ENCODE measurements around the gene ACOT7.

DNA sequence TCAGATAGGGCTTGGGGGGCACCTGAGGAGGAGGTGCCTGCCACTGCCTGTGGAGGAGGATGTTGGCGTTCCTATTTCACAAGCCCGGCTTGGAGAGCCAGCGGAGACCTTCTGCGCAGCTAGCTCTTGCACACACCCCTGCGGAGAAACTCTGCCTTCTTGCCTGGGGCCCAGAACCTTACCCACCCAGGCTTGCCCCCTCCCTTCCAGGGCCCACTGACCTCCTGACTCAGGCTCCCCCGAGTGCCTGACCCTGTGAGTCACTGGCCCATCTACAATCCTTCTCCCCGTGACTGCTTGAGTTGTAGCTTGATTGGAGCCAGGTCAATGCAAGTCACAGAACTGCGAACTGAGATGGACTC lies 22.7 kb upstream of the ACOT7 start:
- no peak for TF ChIP-seq ZNF792 (CRISPR knock-in tag; IDR thresholded peaks at IDR 0.05)
- no peak for TF ChIP-seq FOXP1 (IDR thresholded peaks at IDR 0.05)
- TF ChIP-seq FOXP1 (CRISPR knock-in tag; IDR thresholded peaks at IDR 0.05): no peak
- TF ChIP-seq, protein P1, sequence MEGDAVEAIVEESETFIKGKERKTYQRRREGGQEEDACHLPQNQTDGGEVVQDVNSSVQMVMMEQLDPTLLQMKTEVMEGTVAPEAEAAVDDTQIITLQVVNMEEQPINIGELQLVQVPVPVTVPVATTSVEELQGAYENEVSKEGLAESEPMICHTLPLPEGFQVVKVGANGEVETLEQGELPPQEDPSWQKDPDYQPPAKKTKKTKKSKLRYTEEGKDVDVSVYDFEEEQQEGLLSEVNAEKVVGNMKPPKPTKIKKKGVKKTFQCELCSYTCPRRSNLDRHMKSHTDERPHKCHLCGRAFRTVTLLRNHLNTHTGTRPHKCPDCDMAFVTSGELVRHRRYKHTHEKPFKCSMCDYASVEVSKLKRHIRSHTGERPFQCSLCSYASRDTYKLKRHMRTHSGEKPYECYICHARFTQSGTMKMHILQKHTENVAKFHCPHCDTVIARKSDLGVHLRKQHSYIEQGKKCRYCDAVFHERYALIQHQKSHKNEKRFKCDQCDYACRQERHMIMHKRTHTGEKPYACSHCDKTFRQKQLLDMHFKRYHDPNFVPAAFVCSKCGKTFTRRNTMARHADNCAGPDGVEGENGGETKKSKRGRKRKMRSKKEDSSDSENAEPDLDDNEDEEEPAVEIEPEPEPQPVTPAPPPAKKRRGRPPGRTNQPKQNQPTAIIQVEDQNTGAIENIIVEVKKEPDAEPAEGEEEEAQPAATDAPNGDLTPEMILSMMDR (CRISPR knock-in tag; IDR thresholded peaks at IDR 0.05): no peak
- no peak for TF ChIP-seq TBL1XR1 (IDR thresholded peaks at IDR 0.05; ENCODE audit: borderline replicate concordance, low read length, partially characterized antibody)
- TF ChIP-seq TIGD3 (CRISPR knock-in tag; IDR thresholded peaks at IDR 0.05; ENCODE audit: borderline replicate concordance): no peak
- TF ChIP-seq MAFK (conservative IDR thresholded peaks at IDR 0.05 in 1 of 2, IDR thresholded peaks at IDR 0.05 in 1 of 2; ENCODE audit: low read length in 2 of 2): no peak
- no peak for TF ChIP-seq SAP130 (CRISPR knock-in tag; IDR thresholded peaks at IDR 0.05; ENCODE audit: low read depth)
- TF ChIP-seq ZNF646 (CRISPR knock-in tag; IDR thresholded peaks at IDR 0.05): no peak
- no peak for TF ChIP-seq NFIB (CRISPR knock-in tag; IDR thresholded peaks at IDR 0.05; ENCODE audit: borderline replicate concordance)
- TF ChIP-seq, protein P2, sequence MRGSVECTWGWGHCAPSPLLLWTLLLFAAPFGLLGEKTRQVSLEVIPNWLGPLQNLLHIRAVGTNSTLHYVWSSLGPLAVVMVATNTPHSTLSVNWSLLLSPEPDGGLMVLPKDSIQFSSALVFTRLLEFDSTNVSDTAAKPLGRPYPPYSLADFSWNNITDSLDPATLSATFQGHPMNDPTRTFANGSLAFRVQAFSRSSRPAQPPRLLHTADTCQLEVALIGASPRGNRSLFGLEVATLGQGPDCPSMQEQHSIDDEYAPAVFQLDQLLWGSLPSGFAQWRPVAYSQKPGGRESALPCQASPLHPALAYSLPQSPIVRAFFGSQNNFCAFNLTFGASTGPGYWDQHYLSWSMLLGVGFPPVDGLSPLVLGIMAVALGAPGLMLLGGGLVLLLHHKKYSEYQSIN (CRISPR knock-in tag; IDR thresholded peaks at IDR 0.05; ENCODE audit: borderline replicate concordance): no peak
- no peak for TF ChIP-seq KLF15 (CRISPR knock-in tag; IDR thresholded peaks at IDR 0.05; ENCODE audit: borderline replicate concordance)
- no peak for TF ChIP-seq SRF (IDR thresholded peaks at IDR 0.05; ENCODE audit: low read depth, low read length)

Data from HepG2 (cell line).